OCI-LY1 (cell line): ENCODE measurements around the gene RCVRN.

Experiments
- H2AFZ ChIP-seq: fragments of 200-600 bp; sonication (generic), shearing (Covaris generic); 2 replicates; pipeline ENCODE4 v1.6.0; 2014; ENCODE audit warnings: antibody characterized with exemption, mild to moderate bottlenecking, low read length
- H3F3A ChIP-seq: fragments of 200-600 bp; sonication (generic), shearing (Covaris generic); 2 replicates; pipeline ENCODE4 v1.6.0; 2014; ENCODE audit warnings: mild to moderate bottlenecking, antibody characterized with exemption, low read length, moderate library complexity; ENCODE audit not compliant: insufficient read depth
- H3K27ac ChIP-seq: fragments of 200-600 bp; sonication (generic); 2 replicates; pipeline ENCODE4 v1.5.1; 2014; ENCODE audit warnings: low read length, mixed run types, mild to moderate bottlenecking, low read depth; ENCODE audit not compliant: poor library complexity, severe bottlenecking
- H3K27me3 ChIP-seq: fragments of 200-600 bp; sonication (generic); 2 replicates; pipeline ENCODE4 v1.6.0; 2014; ENCODE audit warnings: antibody characterized with exemption, mild to moderate bottlenecking, low read length, moderate library complexity; ENCODE audit not compliant: insufficient read depth
- H3K36me3 ChIP-seq: fragments of 200-600 bp; sonication (generic); 2 replicates; pipeline ENCODE4 v1.6.1; 2014; ENCODE audit warnings: mild to moderate bottlenecking, antibody characterized with exemption, low read length, moderate library complexity, mixed read lengths; ENCODE audit not compliant: insufficient read depth
- H3K4me1 ChIP-seq: fragments of 200-600 bp; sonication (generic); 2 replicates; pipeline ENCODE4 v1.5.1; 2014; ENCODE audit warnings: mild to moderate bottlenecking, low read length, moderate library complexity; ENCODE audit not compliant: insufficient read depth, severe bottlenecking
- H3K4me2 ChIP-seq: fragments of 200-600 bp; sonication (generic), shearing (Covaris generic); 2 replicates; pipeline ENCODE4 v1.6.1; 2014; ENCODE audit warnings: low read length
- H3K4me3 ChIP-seq: fragments of 200-600 bp; sonication (generic); 2 replicates; pipeline ENCODE4 v1.5.1; 2014; ENCODE audit warnings: low read length, low read depth, mild to moderate bottlenecking, mixed read lengths; ENCODE audit not compliant: poor library complexity, severe bottlenecking
- H3K79me2 ChIP-seq: fragments of 200-600 bp; shearing (Covaris generic); 2 replicates; pipeline ENCODE4 v1.6.1; 2016; ENCODE audit warnings: mixed run types, low read length, mixed read lengths; ENCODE audit not compliant: insufficient read depth
- H3K9ac ChIP-seq: fragments of 200-600 bp; sonication (generic), shearing (Covaris generic); 2 replicates; pipeline ENCODE4 v1.6.1; 2014; ENCODE audit warnings: mild to moderate bottlenecking, low read length, mixed read lengths
- H3K9me2 ChIP-seq: fragments of 200-600 bp; sonication (generic), shearing (Covaris generic); 2 replicates; pipeline ENCODE4 v1.6.1; 2014; ENCODE audit warnings: low read depth, mild to moderate bottlenecking, low read length, mixed read lengths
- H3K9me3 ChIP-seq: fragments of 200-600 bp; shearing (Covaris generic); 2 replicates; pipeline ENCODE4 v1.6.1; 2014; ENCODE audit warnings: low read length, mixed read lengths
- H4K20me1 ChIP-seq: fragments of 200-600 bp; sonication (generic), shearing (Covaris generic); 2 replicates; pipeline ENCODE4 v1.6.0; 2016; ENCODE audit warnings: mild to moderate bottlenecking, low read length; ENCODE audit not compliant: insufficient read depth
- CTCF ChIP-seq: fragments of 200-600 bp; sonication (generic), shearing (Covaris generic); IDR thresholded peaks from 2 replicates; pipeline ENCODE4 v1.5.1; 2017; ENCODE audit warnings: mild to moderate bottlenecking, antibody characterized with exemption, low read length, moderate library complexity, mixed read lengths
- EZH2 ChIP-seq: fragments of 200-600 bp; sonication (generic), shearing (Covaris generic); IDR thresholded peaks from 2 replicates; pipeline ENCODE4 v1.8.0; 2017; ENCODE audit warnings: borderline replicate concordance, mixed run types, mild to moderate bottlenecking, antibody characterized with exemption, low read length, moderate library complexity, mixed read lengths

Gene RCVRN

GRCh38 chr17:9926150-9926804 lies 21.2 kb upstream of the RCVRN start:
- Histone ChIP-seq H3K9me2 (no peaks in the 10 kb centered on the region), H3K79me2 (no peaks in the 10 kb centered on the region), H4K20me1 (no peaks in the 10 kb centered on the region), H2AFZ (no peak overlapping the region), H3K4me1 (no peaks in the 10 kb centered on the region), H3K9ac (no peak overlapping the region), H3K36me3 (no peaks in the 10 kb centered on the region), H3F3A (no peaks in the 10 kb centered on the region), H3K27ac (no peak overlapping the region), H3K4me3 (no peak overlapping the region), H3K9me3 (no peaks in the 10 kb centered on the region), H3K27me3 (no peaks in the 10 kb centered on the region), H3K4me2 (no peak overlapping the region)
- TF ChIP-seq EZH2 = no peak
- TF ChIP-seq CTCF = no peak

- Histone ChIP-seq H3K79me2 (no peaks in the 10 kb centered on the region), H3K4me1 (no peaks in the 10 kb centered on the region), H3K9me2 (no peaks in the 10 kb centered on the region), H3K27ac (no peak overlapping the region), H2AFZ (no peak overlapping the region), H3K9ac (no peak overlapping the region), H3K4me3 (no peak overlapping the region), H3K27me3 (no peaks in the 10 kb centered on the region), H3K36me3 (no peaks in the 10 kb centered on the region), H3K4me2 (no peak overlapping the region), H3K9me3 (no peaks in the 10 kb centered on the region), H3F3A (no peaks in the 10 kb centered on the region), H4K20me1 (no peaks in the 10 kb centered on the region)
- no peak for TF ChIP-seq CTCF
Measured at GRCh38 chr17:9925457-9925856, 20.4 kb upstream of the RCVRN start.

GRCh38 chr17:9924735-9925191 lies 19.7 kb upstream of the RCVRN start:
- no peak overlapping the region for H3K4me2 ChIP-seq
- no peaks in the 10 kb centered on the region for H4K20me1 ChIP-seq
- TF ChIP-seq EZH2 (no peak), CTCF (peak; percentile 78)

More at GRCh38 chr17:9924735-9925191, 19.7 kb upstream of the RCVRN start:
- Histone ChIP-seq H3K27me3 (no peaks in the 10 kb centered on the region), H3K4me1 (no peaks in the 10 kb centered on the region), H2AFZ (no peak overlapping the region), H3F3A (no peaks in the 10 kb centered on the region), H3K27ac (no peak overlapping the region), H3K79me2 (no peaks in the 10 kb centered on the region), H3K9ac (no peak overlapping the region), H3K9me2 (no peaks in the 10 kb centered on the region), H3K4me3 (no peak overlapping the region), H3K36me3 (no peaks in the 10 kb centered on the region), H3K9me3 (no peaks in the 10 kb centered on the region)
